Measurements from ENCODE around the gene LYST. TPM values are rescaled to one million over a fixed set of nuclear protein-coding genes. Genes with fewer than 3 reads are reported as not detected.

The LYST gene
- total and polyA plus RNA-seq, 2 of the 8 experiments (the other 6 are each of a cell fraction or from before 2014, with no cell fraction given): 0.29 to 0.58 TPM

DNA sequence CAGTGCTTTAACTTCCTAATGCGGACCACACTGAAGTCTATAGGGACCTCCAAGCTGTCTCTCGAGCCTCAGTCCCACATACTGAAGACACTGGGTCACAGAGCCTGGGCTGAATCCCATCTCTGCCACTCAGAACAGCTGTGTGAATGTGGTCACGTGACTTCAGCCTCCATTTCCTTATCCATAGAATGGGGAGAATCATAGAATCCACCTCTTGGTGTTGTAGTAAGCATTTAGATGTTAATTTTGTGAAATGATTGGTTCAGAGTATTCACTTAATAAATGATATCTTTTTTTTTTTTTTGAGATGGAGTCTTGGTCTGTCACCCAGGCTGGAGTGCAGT is 41.2 kb upstream of the LYST start:
- no peak overlapping the region for H3K18ac ChIP-seq (ENCODE audit: extremely low read depth, low read length)
- H3K79me2 ChIP-seq (ENCODE audit: control insufficient read depth in 1 of 2, insufficient read depth in 2 of 2, low read length in 2 of 2): no peaks in the 10 kb centered on the region
- FAIRE-seq (no peak), DNase-seq (ENCODE audit: low read depth in 1 of 2, low spot score in 2 of 2) (no peak)
- 88% methylated on average over 3 of the region's 3 CpGs; no CpG with 5 or more reads in 1 of the 2 experiments for WGBS, 2 experiments (ENCODE audit: extremely low coverage in 1 of 2, insufficient coverage in 1 of 2, insufficient read length in 1 of 2, insufficient replicate concordance in 2 of 2, low coverage in 1 of 2, low lambda C conversion rate in 2 of 2, missing lambda C conversion rate in 1 of 2)
- H4K20me1 ChIP-seq (replicated peaks in 1 of 2; ENCODE audit: control insufficient read depth in 1 of 2, insufficient read depth in 2 of 2, low read length in 2 of 2): no peaks in the 10 kb centered on the region
- no peak overlapping the region for H4K91ac ChIP-seq (replicated peaks; ENCODE audit: insufficient read length, low read length)
- H3K36me3 ChIP-seq (ENCODE audit: control insufficient read depth in 2 of 4, insufficient read depth in 4 of 4, low read length in 3 of 4): no peaks in the 10 kb centered on the region
- ChIA-PET CTCF (ENCODE audit: partially characterized antibody) (interaction anchor here (1.0 kb wide), 1 partner anchor 36 kb away, joined by 3 read pairs; no protein-coding TSS in a partner anchor), POLR2A (ENCODE audit: partially characterized antibody) (no interaction called here)
- no peak overlapping the region for H4K8ac ChIP-seq (ENCODE audit: extremely low read depth, insufficient read depth, low read length)
- H3K4ac ChIP-seq (replicated peaks; ENCODE audit: insufficient read length, low read depth, low read length): no peak overlapping the region
- no peak overlapping the region for H3K9ac ChIP-seq (replicated peaks in 1 of 4; ENCODE audit: extremely low read depth in 1 of 4, low read depth in 3 of 4, low read length in 3 of 4)
- H3K23me2 ChIP-seq (ENCODE audit: low read depth, low read length): no peaks in the 10 kb centered on the region; the same call in 1 of the 2 replicates
- no peak overlapping the region for H3K27ac ChIP-seq (ENCODE audit: low read depth, low read length)
- no peaks in the 10 kb centered on the region for H3K9me3 ChIP-seq (ENCODE audit: insufficient read depth in 2 of 2, low read depth in 1 of 2, low read length in 1 of 2)
- no peak overlapping the region for H3K23ac ChIP-seq (ENCODE audit: insufficient read length)
- no peak overlapping the region for H3K4me3 ChIP-seq (ENCODE audit: extremely low read depth in 1 of 4, insufficient read depth in 2 of 4, low read depth in 3 of 4, low read length in 4 of 4)
- no peak overlapping the region for H2BK15ac ChIP-seq (ENCODE audit: low read length)
- no peak overlapping the region for H2BK12ac ChIP-seq (ENCODE audit: low read depth, low read length)
- H3K4me2 ChIP-seq (ENCODE audit: insufficient read depth in 1 of 2, low read depth in 2 of 2, low read length in 2 of 2): no peak overlapping the region
- H3K56ac ChIP-seq (replicated peaks; ENCODE audit: insufficient read length, low read depth, low read length): no peak overlapping the region
- no peak overlapping the region for H2BK5ac ChIP-seq (ENCODE audit: low read depth, low read length)
- no peak overlapping the region for H2BK120ac ChIP-seq (replicated peaks; ENCODE audit: low read depth, low read length)
- no peaks in the 10 kb centered on the region for H3K27me3 ChIP-seq (replicated peaks in 1 of 4; ENCODE audit: control insufficient read depth in 3 of 4, extremely low read depth in 1 of 4, insufficient read depth in 3 of 4, low read length in 3 of 4)
- H2AK5ac ChIP-seq (ENCODE audit: low read depth, low read length): no peak overlapping the region
- no peak overlapping the region for H2BK20ac ChIP-seq (ENCODE audit: low read length)
- peaks cover 0 to 3% (median 1%) of the 10 kb centered on the region in 4 experiments; a peak in 3 of 7 replicates for H3K4me1 ChIP-seq (replicated peaks in 1 of 4; ENCODE audit: control insufficient read depth in 3 of 4, insufficient read depth in 4 of 4, low read length in 3 of 4)
- H3K14ac ChIP-seq (ENCODE audit: insufficient read length): no peak overlapping the region
- H2AFZ ChIP-seq (ENCODE audit: low read length): no peak overlapping the region
- H4K5ac ChIP-seq (ENCODE audit: insufficient read length, low read depth, low read length): no peak overlapping the region
- no peaks in the 10 kb centered on the region for H3K79me1 ChIP-seq (ENCODE audit: low read depth, low read length)

Measured in H1 (cell line).